IPS-11a (cell line): ENCODE measurements around the gene SCGB3A1.

Experiments used
- H3K4me3 ChIP-seq: one replicate; pipeline ENCODE4 v1.5.1; 2013; ENCODE audit warnings: low read depth, low read length, control low read depth

SCGB3A1 gene

DNA sequence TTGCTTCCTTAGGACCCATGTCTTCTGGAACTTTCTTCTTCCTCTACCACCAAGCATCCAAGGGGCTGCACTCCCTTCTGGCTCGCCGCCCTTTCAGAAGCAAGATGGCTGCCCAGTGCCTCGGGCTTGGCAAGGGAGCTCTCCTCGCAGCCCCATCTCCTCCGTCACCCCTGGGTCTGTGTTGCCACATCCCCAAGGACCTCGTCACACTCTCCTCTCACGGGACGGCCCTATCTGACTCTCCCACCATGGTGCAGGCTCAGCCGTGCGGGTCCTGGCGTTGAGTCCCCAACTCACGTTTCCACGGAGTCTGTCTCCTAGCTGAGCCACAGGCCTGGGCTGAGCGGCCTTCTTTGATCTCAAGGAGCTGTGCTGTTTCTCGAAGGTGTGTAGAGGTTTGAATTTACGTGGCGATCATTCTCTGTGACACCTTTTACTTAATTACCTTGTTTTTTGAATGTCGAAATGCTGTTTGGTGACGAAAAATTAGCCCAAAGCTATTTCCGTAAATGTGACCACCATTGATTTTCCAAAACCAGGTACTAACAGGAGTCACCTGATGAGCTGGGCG is 15.0 kb upstream of the SCGB3A1 start:
- no peak overlapping the region for H3K4me3 ChIP-seq

- no peak overlapping the region for H3K4me3 ChIP-seq
Measured at GRCh38 chr5:180605554-180606214, 14.4 kb upstream of the SCGB3A1 start.

GRCh38 chr5:180604271-180604670 is 13.0 kb upstream of the SCGB3A1 start:
- no peak overlapping the region for H3K4me3 ChIP-seq

GRCh38 chr5:180603076-180603594 is 11.8 kb upstream of the SCGB3A1 start:
- H3K4me3 ChIP-seq: no peak overlapping the region

DNA sequence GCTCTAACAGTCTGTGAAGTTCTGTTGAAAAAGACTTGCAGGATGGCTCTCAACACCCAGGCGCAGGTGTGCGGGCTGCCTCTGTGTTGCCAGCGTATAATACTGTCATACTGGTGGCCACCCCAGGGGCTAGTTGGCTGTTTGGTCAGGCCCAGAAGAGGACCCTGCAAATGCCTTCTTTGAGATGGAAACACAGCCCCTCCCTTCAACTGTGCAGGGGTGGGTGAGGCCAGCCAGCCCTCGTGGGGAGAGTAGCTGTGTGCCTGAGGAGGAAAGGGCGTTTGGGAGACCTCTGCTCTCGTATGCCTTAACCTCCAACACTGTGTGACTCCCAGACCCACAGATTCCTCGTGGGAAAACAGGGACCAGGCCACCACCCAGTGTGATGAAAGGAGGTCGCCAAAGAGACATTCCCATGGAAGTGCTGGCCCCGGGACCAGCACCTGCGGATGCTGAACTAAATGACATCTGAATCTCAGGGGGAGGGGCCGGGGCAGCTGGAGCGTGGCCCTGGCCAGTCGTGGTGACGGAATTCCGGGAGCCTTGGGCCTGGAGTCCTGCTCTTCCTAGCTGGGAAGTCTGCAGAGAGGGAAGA is 11.3 kb upstream of the SCGB3A1 start:
- no peak overlapping the region for H3K4me3 ChIP-seq

GRCh38 chr5:180601591-180602480 is 10.5 kb upstream of the SCGB3A1 start:
- H3K4me3 ChIP-seq: no peak overlapping the region

DNA sequence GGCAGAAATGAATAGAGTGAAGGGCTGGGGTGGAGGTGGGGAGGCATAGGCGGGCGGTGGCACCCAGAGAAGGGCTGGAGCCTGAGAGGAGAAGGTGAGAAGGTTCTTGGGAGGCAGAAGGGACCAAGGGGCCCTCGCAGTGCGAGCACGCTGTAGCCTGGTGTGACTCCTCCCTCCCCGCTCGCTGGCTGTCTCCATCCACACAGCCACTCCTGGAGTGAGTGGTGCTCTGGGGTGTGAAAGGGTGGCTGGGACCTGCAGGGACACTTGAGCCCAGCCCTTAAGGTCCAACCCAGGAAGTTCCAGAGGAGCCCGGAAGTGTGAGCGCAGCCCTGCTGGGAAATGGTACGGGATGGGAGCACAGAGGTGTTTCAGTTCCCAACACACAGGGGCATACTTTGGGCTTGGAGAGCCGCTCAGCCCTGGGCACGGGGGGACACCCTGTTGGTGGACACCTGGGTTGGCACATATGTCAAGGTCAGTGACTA is 9.3 kb upstream of the SCGB3A1 start:
- no peak overlapping the region for H3K4me3 ChIP-seq

DNA sequence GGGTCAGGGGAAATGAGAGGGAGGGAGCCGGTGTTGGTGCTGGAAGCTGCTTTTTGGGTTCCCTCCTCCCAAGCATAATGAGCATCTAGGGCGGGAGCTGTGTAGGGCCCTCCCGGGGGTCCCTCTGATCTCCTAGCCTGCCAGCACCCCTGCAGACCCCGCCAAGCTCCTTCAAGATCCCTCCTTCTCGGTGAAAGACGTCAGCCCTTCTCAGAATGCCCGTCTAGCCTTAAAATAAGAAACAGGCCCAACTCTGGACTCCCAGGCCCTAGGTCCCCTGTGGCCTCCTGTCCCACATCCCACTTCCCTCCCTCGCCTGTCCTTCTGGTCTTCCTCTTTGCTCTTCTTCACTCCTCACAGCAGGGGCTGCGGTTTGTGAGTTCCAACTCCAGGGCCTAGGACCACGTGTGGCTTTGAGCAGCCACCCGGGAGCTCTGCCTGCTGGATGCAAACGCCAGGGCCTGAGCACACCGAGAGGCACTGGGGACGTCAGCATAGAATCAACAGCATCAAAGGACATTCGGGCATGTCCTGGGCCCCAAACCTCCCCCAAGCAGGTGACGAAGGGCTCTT is 8.8 kb upstream of the SCGB3A1 start:
- no peak overlapping the region for H3K4me3 ChIP-seq

DNA sequence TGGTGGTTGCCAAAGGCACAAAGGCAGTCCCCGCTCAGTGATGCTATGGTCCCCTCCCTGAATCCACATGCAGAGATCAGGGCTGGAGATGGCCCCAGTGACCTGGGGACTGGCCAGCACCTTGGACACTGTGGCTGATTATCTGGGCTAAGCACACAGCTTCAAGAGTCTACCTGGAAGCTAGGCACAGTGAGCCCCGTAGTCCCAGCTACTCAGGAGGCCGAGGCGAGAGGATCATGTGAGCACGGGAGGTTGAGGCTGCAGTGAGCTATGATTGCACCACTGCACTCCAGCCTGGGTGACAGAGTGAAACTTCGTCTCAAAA is 8.3 kb upstream of the SCGB3A1 start:
- H3K4me3 ChIP-seq: no peak overlapping the region

DNA sequence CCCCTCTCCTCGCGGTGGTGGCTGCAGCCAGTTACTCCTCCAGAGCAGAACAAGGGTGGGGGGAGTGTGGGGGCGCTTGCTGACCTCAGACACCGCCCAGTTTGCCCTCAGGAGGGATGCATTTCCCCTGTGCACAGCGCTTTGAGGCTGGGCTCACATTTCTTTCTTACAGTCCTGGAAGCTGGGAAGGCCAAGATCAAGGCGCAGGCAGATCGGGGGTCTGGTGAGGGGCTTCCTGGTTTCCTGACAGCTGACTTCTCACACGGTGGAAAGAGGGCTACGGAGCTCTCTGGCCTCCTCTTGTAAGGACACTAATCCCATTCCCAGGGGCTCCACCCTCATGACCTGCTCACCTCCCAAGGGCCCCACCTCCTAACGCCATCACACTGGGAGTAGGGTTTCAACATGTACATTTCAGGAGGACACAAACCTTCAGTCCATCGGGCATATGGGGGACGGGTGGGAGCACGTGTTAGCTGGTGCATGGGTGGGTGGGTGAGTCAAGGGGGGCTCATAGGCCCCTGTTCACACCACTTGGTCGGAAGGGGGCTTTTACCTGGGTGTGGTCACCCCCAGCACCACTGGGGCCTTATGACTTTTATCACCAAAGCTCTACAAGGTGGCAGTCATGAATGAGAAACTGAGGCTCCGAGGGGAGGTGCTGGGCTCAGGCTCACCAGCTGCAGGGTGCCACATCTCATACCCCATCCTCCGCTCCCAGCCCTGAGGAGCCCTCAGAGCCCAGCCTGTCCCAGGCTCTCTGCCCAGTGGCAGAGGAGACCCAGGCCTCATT is 7.7 kb upstream of the SCGB3A1 start:
- no peak overlapping the region for H3K4me3 ChIP-seq

DNA sequence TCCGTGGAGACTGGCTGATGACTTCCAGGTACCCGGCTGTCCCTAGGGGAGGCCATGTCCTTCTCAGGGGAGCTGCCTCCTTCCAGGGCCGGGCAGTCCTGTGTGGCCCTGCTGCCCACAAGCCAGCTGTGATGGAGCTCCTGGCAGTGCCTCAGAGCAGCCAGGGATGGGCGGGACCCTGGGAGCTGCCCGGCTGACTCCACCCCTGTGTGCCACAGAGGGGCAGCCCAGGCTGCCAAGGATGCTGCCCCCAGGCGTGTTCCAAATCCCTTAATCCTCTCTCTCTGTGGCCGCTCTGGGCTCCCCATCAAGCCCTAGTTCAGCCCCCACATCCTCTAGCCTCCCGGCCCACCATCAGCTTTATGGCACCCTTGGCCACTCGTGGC is 7.0 kb upstream of the SCGB3A1 start:
- H3K4me3 ChIP-seq: no peak overlapping the region

DNA sequence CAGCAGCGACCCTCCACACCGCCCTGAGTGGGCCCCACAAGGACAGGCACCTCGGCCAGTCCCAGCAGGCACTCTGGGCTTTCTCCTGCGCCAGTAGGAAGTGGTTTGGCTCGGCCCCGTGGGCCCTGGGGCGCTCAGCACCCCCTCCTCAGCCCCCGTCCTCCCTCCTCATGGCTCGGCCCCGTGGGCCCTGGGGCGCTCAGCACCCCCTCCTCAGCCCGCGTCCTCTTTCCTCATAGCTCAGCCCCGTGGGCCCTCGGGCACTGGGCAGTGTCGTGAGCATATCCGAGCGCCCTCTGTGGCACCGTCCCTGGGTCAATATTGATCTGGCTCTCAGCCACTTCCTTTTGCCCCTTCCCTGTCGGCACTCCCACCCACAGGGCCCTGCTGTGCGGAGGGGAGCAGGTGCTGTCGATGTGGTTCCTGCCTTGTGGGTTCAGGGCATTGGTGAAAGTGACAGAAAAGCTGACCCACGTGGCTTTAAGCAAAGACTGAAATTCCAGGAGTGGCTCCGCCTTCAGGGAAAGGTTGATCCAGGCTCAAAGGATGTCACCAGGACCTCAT is 5.5 kb upstream of the SCGB3A1 start:
- H3K4me3 ChIP-seq: no peak overlapping the region

DNA sequence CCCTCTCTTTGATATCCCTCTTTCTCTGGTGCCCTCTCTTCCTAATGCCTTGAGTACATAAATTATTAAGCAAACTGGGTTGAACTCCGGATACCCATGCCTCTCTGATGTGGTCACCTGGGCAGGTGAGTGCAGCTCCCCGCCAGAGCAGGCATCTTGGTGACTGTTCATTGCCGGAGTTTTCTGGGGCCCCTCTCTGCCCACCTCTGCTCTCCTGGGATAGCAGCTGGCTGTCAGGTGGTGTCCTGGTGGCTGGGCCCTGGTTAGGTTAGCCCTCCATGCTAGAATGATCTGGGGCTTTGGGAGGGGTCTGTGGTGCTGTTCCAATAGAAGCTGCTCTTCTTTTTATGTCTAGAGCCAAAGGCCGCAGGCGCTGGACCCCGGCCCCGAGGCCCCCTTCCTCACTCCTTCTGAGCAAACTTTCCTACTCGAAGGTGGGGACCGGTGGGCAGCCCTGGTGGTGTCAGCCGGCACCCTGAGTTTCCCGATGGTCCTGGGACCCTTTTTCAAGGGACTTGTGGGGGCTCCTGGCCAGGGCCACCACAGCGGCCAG is 4.9 kb upstream of the SCGB3A1 start:
- no peak overlapping the region for H3K4me3 ChIP-seq

DNA sequence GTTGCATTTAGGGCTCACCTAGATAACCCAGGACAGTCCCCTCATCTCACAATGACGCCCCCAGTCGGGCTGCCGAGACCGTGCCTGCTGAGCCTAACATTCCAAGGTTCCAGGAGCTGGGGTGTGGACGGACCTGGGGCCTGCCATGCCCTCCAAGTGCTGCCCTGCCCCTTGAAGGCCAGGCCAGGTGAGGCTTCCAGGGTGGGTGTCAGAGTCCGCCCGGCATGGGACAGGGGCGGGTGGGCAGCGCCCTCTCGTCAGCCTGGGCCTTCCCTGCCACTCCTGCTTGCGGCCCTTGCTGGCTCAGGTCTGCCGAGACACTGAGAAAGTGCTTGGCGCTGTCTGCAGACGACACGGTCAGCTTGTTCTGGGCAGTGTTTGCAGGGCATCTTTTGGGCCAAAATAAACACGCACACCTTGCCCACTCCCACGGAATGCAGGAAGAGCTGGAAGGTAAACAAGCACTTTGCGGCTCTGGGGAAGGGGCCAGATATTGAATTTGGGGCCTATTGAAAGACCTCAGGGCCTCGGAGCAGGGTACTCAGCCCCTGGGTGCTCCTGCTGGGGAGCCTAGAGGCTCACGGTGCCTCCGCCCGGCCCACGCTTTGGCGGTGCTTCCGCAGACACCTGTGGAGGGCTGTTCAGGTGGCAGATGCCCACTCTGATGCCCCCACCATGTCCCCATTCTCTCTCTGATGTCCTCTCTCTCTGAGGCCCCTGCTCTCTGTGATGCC is 4.2 kb upstream of the SCGB3A1 start:
- H3K4me3 ChIP-seq: no peak overlapping the region

GRCh38 chr5:180595046-180595379 is 3.7 kb upstream of the SCGB3A1 start:
- no peak overlapping the region for H3K4me3 ChIP-seq

- no peak overlapping the region for H3K4me3 ChIP-seq
Measured at GRCh38 chr5:180594311-180595045, 3.2 kb upstream of the SCGB3A1 start.

- H3K4me3 ChIP-seq: no peak overlapping the region
Measured at GRCh38 chr5:180593446-180594206, 2.3 kb upstream of the SCGB3A1 start.

GRCh38 chr5:180592176-180592575 is 877 bp upstream of the SCGB3A1 start:
- no peak overlapping the region for H3K4me3 ChIP-seq
